Stimulated activated naive CD4-positive, alpha-beta T cell treated with Interleukin-2 at 50 U/mL for 16 hours (primary cell): ENCODE results near the gene PRDM9.
"Not testable (repeated sequence)": the region's sequence is repeated elsewhere in the genome, so short reads cannot be mapped to it uniquely, and the experiment has no call there.

Experiments used
- DNase-seq: peaks from one replicate; lab custom pipeline; 2025; lab: John Stamatoyannopoulos, UW

PRDM9 gene

DNA sequence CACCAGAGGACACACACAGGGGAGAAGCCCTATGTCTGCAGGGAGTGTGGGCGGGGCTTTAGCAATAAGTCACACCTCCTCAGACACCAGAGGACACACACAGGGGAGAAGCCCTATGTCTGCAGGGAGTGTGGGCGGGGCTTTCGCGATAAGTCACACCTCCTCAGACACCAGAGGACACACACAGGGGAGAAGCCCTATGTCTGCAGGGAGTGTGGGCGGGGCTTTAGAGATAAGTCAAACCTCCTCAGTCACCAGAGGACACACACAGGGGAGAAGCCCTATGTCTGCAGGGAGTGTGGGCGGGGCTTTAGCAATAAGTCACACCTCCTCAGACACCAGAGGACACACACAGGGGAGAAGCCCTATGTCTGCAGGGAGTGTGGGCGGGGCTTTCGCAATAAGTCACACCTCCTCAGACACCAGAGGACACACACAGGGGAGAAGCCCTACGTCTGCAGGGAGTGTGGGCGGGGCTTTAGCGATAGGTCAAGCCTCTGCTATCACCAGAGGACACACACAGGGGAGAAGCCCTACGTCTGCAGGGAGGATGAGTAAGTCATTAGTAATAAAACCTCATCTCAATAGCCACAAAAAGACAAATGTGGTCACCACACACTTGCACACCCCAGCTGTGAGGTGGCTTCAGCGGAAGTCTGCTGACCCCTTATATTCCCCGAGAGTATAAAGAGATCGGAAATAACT lies 20.0 kb downstream of the PRDM9 start:
- not testable (repeated sequence) for DNase-seq

DNA sequence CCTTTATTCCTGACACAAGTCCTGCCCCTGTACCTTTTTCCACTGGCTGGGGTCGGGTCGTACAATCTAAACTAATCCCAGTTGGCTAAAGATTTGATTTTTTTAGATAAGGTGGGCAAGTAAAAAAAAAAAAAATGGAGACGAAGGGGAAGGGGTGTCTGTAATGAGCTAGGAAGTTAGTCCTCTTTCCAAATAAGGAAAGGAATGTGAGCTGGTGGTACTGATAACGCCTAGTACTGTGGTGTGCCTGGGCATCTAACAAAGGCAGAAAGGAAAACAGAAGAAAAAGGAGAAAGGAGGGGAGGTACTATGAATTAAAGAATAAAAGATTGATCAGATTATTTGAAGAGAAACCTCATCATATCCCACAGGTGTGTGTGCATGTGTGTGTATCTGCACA lies 21.3 kb downstream of the PRDM9 start:
- DNase-seq: no peak

DNA sequence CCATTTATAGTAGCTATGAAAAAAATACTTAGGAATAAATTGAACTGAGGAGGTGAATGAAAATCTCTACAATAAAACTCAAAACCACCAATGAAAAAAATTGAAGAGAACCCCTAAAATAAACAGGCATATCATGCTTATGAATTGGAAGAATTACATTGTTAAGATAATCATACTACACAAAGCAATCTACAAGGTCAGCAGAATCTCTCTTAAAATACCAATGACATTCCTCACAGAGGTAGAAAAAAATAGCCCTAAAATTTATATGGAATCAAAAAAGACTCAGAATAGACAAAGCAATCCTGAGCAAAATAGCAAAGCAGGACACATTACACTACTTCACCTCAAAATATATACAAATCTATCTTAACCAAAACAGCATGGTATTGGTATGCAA lies 23.2 kb downstream of the PRDM9 start:
- DNase-seq: no peak

DNA sequence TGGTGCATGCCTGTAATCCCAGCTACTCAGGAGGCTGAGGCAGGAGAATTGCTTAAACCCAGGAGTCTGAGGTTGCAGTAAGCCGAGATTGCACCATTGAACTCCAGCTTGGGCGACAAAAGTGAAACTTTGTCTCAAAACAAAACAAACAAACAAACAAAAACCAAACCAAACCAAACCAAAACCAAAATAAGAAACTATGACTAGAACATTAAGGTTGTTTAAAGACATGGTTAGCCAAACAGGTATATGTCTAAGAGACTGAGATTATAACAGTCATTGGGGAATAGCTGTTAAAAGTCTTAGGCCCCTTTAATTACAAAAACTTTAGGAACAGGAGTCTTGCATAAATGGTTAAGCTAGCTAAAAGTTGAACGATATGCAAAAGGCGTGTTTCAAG lies 63.6 kb downstream of the PRDM9 start:
- no peak for DNase-seq
